GM19239 (cell line): ENCODE results near the gene NFYC.
"Not testable (repeated sequence)": the region's sequence is repeated elsewhere in the genome, so short reads cannot be mapped to it uniquely, and the experiment has no call there.

ENCODE experiments used
- DNase-seq: peaks from one replicate; pipeline ENCODE4 v3.0.0; 2011; ENCODE audit warnings: low spot score; ENCODE audit not compliant: insufficient read length
- FAIRE-seq: peaks from 2 replicates; lab custom pipeline; 2011; peaks lifted over from hg19 to GRCh38; lab: Jason Lieb, UNC

The NFYC gene

DNA sequence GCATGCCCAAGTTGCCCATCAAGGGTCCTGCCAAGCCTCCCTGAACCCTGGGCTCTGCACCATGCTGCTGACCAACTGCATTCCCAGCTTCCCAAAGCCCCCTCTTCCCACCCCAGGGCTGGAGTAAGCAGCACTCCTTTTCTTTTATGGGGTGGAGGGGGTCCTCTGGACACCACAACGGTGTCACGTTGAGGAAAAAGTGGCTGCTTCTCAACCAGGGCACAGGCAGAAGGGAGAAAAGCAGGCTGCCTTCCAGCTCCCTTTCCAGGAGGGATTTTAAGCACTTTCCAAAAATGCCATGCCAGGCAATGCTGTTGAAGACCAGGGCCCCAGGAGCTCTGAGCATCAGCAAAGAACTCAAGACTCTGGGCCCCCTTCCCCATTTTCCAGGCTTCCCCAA lies 26.7 kb upstream of the NFYC start:
- FAIRE-seq (no peak), DNase-seq (no peak)

GRCh38 chr1:40665335-40666171 lies 26.0 kb upstream of the NFYC start, which contains the start of gene RIMS3:
Gene RIMS3 (minus strand): TSS chr1:40665682. CDS start chr1:40641925, 23,757 bp downstream.
- DNase-seq (peak; percentile 90), FAIRE-seq (peak; percentile 87)

DNA sequence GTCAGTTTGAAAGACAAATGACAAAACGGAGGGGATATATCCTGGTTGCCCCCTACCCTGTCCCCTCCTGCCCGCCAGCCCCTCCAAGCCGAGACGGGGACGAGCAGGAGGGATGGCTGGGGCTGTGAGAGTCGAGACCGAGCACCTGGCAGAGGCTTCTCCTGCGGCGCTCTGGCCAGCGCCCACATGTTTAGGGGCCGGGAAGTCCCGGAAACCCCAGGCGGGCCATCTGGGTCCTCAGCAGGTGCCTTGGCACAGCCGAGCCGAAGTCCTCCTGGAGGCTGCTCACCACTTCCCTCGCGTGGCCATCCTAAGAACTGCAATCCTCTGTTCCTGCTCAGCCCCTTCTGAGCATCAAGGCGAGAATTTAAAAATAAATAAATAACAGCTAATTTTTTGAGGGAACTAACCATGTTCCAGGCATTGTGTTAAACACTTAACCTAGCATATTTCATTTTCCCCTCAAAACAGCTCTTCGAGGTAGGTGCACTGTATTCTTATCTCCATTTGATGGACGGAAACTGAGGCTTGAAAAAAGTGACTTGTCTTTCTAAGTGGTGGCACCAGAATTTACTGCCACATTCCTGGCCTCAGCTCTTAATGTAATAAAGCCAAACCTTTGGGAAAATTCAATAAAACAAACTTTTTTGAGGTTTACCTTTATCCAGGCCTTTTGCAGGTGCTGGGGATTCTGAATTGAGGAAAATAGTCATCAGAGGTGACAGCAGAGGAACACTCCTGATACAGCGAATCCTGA lies 22.6 kb upstream of the NFYC start:
- DNase-seq (peak; percentile 88), FAIRE-seq (peak; percentile 98)

GRCh38 chr1:40673452-40673851 lies 18.1 kb upstream of the NFYC start:
- FAIRE-seq: no peak
- DNase-seq: no peak

DNA sequence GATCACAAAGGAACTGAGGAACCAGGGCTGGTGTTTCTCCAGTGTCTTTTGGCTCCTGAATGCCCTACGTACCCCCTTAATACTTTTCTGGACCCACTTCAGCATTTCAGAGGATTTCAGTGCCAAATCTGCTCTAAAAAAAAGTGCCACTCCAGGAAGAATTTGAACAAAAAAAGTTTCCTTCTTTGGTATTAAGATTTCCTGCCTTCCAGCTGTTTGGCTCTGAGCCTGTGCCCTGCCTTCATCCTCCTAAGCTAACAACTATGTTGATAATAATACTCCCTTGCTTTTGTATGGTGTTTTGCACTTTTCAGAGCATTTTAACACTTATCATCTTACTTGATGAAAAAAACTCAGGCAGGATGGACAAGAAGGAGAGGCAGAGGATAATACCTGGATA lies 15.0 kb upstream of the NFYC start:
- FAIRE-seq: no peak
- no peak for DNase-seq

DNA sequence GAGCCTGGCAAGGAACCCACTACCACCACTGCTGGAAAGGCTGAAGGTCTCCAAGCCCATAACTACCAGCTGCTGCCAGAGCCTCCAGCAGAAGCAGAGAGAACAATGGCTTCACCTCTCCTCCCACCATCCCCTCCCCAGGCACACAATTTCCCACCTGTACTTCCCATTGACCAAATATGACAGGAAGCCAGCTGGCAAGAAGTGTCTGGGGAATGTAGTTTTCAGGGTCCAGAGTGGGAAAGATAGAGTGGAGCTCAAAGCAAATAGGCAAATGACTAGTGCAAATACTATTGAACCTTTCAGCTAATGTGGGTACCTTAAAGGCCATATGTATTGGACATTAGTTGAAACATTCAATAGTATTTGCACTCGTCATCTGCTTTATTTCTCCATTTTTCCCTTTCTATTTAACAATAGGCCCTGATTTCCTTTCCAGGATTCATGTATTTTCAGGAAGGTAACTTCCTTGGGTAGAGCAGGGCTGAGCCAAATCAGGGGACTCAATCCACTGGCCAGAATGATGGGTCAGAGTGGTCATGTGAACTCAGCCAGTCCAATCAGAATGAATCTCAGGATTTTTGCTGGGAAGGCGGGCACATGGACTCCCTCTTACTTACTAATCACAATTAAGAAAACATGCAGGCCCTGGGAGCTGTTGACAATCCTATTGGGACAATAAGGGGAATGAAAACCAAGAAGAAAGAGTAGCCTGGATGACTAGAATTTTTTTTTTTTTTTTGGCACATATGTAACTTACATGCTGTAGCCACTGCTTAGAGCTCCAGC lies 12.1 kb upstream of the NFYC start:
- FAIRE-seq (no peak), DNase-seq (no peak)

GRCh38 chr1:40684669-40685068 lies 6.8 kb upstream of the NFYC start:
- no peak for FAIRE-seq
- no peak for DNase-seq

DNA sequence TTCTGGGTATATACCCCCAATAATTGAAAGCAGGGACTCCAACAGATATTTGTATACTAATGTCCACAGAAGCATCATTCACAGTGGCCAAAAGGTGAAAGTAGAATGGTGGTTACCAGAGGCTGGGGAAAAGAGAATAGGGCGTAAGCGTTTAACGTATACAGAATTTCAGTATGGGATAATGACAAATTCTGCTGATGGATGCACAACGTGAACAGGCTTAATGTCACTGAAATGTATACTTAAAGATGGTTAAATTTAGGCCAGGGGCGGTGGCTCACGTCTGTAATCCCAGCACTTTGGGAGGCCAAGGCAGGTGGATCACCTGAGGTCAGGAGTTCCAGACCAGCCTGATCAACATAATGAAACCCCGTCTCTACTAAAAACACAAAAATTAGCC lies 4.4 kb upstream of the NFYC start:
- DNase-seq: no peak

DNA sequence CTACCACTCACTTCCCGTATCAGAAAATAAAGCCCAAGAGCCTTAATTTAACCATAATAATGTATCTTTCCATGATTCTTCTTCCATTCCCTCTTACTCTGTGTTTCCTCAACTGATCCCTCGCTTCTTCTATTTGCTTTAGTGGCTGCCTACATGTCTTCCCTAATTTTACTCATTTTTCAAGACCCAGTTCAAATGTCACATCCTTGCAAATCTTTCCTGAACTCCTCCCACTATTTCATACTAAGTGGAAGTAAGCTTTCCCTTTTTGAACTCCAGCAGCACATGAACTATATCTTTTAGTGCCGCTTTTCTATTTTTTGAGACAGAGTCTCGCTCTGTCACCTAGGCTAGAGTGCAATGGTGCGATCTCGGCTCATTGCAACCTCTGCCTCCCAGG lies 3.8 kb upstream of the NFYC start:
- no peak for FAIRE-seq

More for the DNA sequence above, 4.4 kb upstream of the NFYC start:
- no peak for FAIRE-seq

DNA sequence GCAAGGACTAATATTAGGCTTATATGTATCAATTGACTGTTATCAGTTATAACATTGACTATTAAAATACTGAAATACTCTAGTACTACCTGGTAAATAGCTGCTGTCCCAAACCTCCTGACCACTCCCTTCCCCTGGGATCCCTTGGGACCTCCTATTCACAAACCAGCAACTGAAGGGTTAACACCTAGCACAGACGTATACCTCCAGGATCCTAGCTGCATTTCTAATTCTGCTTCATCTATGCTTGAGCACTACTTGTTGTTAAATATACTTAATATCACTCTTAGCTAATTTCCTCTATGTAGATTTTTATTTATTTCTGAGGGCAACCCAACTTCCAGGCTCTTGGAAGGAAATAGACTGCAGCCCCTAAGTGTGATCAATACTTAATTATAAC lies 1.8 kb upstream of the NFYC start:
- FAIRE-seq (no peak), DNase-seq (no peak)

More for the DNA sequence above, 3.8 kb upstream of the NFYC start:
- DNase-seq: no peak

- DNase-seq (no peak), FAIRE-seq (no peak)
Measured at GRCh38 chr1:40690771-40691537, 550 bp upstream of the NFYC start.

DNA sequence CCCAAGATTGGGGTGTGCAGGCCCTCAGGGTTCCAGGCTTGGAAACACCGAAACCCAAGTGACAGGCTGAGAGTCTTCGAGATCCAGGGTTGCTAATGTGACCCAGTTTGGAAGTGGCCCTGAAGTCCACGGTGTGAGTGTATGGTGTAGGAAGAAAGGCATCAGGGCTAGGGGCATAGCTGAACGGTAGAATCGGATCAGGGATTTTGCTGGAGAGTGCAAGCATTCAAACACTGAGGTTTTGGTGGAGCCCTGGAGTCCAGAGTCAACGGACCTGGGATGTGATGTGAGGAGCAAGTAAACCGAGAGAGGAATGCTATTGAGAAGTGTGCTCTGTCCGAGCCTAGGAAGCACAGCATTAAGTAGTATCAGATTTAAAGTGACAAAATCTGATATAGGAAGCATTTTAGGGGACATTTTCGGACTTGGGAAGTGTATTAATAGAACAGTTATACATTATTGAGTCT lies 958 bp downstream of the NFYC start:
- DNase-seq (no peak), FAIRE-seq (no peak)

DNA sequence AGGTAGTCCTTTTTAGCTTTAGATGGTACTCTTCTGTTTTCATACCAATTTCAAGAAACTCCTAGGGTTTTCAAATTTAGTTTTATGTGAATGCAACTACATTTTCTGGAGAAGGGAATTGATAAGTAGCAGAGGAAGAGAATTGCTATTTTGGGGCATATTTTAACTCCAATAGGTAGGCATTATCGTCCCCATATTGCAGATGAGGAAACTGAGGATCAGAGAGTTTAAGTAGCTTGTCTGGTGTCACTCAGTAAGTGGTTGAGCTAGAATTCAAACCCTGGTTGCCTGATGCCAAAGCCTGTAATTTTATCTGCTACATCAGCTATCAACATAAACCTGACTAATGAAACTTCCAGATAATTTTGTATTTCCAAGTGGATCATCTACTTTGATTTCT lies 1.9 kb downstream of the NFYC start:
- DNase-seq (no peak), FAIRE-seq (no peak)

GRCh38 chr1:40694353-40694874 lies 2.9 kb downstream of the NFYC start:
- FAIRE-seq: peak; percentile 62

GRCh38 chr1:40696294-40696693 lies 4.8 kb downstream of the NFYC start:
- FAIRE-seq (no peak), DNase-seq (no peak)

More at GRCh38 chr1:40694353-40694874, 2.9 kb downstream of the NFYC start:
- DNase-seq: no peak

- DNase-seq: no peak
- no peak for FAIRE-seq
Measured at GRCh38 chr1:40697436-40697835, 5.9 kb downstream of the NFYC start.

GRCh38 chr1:40699787-40700186 lies 8.3 kb downstream of the NFYC start:
- FAIRE-seq: peak; percentile 62
- DNase-seq: no peak

DNA sequence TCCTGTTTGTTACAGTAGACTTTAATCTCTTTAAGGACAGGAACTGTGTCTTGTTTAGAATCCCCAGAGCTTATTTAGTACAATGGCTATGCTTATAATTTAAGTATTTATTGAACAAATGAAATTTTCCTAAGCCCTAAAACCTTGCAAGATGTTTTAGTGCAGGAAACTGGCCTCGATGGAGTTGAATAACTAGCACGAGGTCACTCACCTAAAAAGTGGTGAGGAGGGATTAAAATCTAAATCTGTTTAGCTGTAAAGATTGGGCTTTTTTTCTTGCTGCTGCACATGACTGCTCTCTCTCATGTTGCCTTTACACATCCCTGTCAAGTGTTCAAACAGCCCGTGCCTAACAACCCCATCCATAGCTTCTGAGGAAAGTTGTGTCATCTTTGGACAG lies 10.2 kb downstream of the NFYC start:
- FAIRE-seq (peak; percentile 45), DNase-seq (no peak)

GRCh38 chr1:40702810-40703209 lies 11.3 kb downstream of the NFYC start:
- not testable (repeated sequence) for DNase-seq, FAIRE-seq
